Pons (tissue), 1 donor: ENCODE measurements around the gene FASTKD3.
A peak's percentile ranks its signal among the peaks of the same experiment; 100 is the strongest.

ENCODE experiments used
- DNase-seq: peaks from one replicate; pipeline ENCODE4 v3.0.0-alpha.2; 2016; ENCODE audit warnings: low spot score

The FASTKD3 gene

DNA sequence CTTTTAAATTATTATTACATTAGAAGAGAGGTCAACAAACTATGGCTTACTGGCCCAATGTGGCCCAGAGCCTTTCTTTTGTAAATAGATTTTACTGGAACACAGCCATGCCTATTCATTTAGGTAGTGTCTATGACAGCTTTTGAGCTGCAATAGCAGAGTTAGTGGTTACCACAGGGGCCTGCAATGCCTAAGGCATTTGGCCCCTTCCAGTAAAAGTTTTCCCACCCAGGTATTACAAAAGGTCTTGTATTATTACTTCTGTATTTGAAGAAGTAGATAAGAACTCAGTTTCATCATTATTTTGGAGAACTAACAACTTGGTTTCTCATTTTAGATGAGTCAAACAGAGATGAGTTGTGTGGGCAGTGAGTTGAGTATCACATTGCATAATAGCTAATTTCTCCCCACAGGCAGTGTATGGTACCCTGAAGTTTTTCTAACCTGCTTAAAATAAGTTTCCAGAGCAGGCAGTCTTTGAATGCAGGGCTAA lies 9.6 kb upstream of the FASTKD3 start:
- no peak for DNase-seq

DNA sequence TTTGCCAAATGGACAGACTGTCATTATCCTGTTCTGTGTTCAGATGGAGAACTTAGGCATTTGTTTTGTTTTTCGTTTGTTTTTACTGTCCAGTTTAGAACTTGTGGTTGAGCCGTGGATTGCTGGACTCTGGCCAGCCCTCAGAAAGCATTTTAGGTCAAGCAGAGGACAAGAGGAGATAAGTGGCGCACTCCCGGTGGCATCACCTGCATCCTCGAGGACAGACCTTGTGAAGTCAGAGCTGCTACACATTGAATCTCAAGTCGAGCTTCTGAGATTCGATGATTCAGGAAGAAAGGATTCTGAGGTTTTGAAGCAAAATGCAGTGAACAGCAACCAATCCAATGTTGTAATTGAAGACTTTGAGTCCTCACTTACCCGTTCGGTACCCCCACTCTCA lies 9.0 kb upstream of the FASTKD3 start:
- no peak for DNase-seq

DNA sequence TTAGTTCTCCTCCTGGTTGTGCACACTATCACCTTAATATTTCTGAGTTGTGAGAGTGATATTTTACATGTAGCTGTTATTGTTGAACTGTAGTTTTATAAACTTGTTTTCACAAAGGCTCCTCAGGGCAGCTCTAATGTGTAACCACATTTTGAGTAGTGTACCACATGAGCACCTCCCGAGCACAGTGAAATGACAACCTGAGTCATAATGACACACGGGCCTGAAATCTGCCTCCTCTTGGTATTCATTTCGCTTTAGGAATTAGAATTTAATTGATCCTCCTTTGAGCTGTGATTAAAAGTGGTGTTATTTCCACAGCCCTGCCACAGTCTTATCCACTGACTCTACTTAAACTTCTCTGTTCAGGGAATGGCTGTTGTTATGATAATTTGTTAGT lies 8.0 kb upstream of the FASTKD3 start:
- no peak for DNase-seq

DNA sequence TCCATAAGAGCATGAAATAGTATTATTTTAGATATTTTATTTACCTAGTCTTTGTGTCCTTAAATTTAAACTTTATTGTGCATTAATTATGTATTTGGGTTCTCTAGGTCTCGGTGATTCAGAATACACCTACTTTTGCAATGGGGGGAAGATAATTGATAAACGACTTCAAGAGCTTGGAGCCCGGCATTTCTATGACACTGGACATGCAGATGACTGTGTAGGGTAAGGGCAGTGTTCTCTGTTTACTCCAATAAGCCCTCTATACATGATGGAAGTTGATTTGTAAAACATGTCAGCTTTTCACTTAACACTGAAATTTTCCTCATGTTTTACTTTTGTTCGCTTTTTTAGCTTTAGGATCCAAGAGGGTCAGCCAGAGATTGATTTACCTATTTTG lies 6.3 kb upstream of the FASTKD3 start:
- DNase-seq = no peak

DNA sequence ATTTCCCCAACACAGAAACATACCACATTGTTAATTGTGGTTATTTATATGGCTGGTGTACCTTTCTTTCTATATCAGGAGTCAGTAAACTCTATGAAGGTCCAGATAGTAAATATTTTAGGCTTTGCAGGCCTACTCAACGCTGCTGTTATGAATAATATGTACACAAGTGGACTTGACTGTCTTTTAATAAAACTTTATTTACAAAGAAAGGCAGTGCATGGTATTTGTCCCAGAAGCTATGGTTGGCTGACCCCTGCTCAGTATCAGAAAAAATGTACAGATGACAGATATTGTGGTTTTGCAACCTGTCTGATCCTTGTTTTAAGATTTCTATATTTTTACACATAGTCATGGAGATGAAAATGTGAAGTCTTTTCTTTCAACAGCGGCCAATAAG lies 5.8 kb upstream of the FASTKD3 start:
- no peak for DNase-seq

DNA sequence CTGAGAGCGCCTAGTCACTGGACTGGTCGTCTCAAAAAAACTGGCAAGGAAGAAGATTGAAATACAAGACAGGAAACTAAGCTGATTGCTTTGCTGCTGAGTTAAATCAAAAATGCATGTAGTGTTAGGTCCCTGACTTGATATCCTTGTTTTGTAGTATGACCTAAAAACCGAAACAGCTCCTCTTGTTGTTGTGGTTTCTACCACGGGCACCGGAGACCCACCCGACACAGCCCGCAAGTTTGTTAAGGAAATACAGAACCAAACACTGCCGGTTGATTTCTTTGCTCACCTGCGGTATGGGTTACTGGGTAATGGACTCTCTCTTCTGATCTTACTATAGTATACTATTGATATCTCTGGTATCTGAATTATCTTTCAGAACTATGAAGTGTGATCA lies 4.4 kb upstream of the FASTKD3 start:
- DNase-seq = no peak

DNA sequence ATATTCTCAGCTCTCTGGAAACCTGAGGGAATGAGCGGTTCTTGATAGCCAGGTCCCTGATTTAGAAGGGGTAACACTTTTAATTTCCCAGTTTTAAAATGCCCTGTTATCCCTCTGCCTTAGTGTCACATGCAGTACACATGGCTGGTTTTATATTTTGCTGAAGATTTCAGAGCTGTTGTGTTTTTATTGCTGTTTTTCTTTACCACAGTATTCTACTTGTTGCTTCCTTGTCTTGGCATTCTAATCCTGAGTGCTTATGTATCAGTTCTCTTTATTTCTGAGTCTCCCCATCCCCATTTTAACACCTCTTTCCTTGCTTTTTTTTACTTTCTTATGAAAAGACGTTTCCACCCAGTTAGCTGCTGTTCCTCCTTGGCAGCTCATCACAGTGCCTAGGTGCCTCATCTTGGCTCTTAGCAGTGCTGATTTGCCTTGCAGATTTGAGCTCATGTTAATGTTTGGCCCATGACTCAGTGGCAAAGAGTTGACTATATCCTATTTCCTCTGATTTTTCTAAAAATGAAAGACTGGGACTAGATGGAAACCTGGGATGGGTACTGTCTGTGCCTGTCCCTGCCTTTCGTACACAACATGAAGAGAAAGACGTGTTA lies 3.8 kb upstream of the FASTKD3 start:
- DNase-seq = no peak

DNA sequence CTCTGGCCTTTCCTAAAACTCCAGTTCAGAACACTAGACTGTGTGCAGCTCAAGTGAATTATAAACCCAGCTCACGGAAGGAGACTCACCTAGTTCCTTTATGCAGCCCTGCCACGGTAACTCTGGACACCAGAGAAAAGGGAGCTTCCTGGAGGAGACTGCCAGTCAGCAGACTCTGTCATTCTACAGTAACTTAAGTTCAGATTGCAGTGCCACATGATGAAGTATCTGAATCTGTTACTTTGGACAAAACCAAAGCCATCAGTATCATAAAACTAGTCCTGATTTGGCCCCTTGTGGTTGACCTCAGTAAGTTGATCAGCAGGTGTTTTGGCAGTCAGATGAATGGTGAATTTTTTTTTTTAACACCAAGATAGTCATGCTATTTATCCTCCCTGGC lies 2.8 kb upstream of the FASTKD3 start:
- no peak for DNase-seq

DNA sequence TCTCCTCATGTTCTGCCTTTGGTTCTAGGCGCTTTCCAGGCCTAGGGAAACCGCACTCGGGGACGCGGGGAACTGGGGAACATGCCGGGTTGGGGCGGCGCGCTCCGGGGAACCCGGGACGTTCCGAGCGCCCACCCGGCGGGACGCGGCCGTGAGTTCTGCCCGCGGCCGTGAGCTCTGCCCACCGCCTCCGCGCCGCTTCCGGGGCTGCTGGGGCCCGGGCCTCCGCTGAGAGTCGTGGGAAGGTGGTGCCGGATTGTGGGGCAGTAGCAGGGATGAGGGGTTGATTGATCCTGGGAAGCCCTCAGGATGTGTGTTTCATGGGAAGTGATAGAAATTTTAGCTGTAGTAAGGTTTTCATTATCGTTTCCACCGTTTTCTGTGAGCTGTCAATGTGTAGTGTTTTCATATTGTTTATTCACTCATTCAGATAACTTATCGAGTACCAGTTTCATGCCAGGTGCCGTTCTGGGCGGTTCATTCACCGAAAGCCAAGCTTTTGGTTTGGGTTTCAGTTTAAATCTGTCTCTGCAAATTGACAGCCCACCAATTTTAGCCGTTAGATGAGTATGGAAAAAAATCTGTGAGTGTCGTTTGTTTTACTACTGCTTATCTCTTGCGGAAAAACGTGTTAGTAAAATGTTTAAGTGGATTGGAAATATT lies 774 bp upstream of the FASTKD3 start:
- DNase-seq = no peak

DNA sequence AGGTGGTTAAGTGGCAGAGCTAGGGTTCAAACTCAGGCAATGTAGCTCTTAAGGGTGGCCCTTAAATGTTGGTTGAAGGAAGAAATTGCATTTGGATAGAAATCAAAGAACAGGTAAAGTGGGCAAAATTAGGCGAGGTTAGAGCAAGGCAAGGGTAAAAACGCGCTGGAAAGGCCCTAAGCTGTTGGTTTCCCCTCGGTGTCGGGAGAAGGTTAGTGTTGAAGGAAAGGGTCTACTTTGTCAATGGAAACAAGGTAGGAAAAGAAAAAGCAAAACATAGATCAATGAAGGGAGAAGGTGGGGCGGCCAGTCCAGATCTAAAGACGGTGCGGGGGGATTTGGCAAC lies 431 bp downstream of the FASTKD3 start:
- DNase-seq = no peak

DNA sequence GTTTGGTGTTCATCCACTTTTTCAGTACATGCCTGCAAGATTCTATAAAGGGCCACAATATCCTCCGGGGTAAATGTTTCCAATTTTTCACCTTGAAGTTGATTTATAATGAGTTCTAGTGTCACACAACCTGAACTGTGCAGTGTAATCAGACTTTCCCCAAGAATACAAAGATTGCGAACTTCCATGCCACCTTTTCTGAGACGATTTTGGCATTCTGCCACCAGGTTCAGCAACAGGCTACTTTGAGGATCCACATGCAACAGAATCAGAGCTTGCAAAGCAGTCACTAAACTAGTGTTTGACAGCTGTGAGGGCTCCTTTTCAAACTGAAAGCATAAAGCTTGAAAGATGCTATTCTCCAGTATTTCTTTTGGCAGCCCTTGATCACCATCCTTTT lies 1.6 kb downstream of the FASTKD3 start:
- no peak for DNase-seq

DNA sequence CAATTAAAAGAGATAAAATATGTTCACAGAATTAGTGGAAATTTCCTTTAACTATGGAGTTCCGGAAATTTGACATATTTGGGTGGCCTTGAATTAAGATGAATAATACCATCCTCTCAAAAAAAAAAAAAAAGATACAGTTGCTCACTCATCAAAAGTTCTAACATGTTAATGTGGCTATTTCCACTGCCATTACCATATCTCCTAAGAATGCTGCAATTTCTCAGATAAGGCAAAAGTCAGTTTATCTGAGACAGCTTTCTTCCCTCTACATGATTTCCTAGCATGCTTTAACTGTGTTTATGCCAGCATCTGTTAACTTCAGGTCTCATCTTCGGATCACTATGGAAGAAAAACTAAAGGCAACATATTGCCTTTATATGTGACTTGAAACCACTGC lies 2.6 kb downstream of the FASTKD3 start:
- DNase-seq = no peak

DNA sequence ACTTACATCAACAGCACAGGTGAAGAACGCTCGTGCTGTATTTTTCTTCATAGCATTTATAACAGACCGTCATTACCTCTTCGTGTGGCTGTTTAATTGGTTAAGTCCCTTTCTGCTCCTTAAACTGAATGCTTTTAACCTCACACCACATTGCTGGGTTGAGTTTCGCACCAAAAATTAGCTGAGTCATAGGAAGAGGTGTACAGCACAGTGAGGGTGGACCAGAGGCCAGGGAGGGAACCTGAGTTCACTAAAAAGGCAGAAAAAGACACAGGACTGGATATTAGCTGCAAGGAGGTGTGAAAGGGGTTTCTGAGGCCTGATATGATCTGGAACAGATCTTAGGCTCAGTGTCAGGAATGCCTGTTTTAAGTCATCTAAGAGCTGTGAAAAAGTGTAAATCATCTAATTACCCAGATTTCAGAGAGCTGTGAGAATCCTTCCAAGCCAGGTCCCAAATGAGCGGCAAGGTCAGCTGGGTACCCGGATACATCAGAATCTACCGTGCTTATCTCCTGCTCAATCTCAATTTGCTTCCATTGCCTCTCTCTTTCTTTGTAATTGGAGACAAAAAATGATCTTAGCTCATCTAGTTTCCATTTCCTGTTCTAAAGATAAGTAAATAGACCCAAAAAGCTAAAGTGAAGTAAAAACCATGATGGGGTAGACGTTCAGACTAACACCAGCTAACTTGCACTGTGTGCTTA lies 10.8 kb downstream of the FASTKD3 start:
- DNase-seq = no peak

DNA sequence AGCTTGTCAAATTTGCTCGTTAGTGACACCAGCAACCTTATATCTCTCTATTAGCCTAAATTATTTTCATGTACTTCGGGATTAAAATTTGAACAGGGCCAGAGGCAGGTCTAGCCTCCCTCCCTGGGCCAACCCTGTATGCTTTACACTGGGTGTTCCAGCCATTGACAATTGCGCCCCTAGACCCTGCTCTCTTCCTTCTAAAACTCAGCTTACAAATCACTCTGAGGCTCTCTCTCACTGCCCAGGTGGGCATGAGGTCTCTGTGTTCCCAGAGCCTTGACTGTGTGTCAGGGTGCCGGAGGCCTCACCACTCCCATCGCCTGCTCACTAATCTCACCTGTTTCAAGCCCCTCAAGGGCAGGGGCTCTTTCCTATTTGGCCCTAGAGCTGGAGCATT lies 11.5 kb downstream of the FASTKD3 start:
- no peak for DNase-seq

DNA sequence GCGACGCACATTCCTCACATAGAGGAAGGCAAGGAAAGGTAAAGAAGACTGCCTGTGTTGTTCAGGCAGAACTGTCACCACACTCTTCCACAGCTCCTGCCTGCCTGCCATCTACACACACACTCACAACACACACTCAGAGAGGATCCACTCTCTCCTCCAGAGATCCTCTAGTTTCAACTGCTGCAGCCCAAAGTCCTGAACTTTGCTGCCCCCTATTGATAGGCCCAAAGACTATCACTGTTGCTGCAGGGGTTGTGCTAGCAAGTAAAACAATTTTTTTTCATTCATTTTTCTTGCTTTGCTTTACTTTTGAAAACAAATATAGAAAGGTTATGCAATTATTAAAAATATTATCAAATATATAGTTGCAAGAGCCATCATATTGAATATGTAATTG lies 12.0 kb downstream of the FASTKD3 start:
- DNase-seq = peak; percentile 73

DNA sequence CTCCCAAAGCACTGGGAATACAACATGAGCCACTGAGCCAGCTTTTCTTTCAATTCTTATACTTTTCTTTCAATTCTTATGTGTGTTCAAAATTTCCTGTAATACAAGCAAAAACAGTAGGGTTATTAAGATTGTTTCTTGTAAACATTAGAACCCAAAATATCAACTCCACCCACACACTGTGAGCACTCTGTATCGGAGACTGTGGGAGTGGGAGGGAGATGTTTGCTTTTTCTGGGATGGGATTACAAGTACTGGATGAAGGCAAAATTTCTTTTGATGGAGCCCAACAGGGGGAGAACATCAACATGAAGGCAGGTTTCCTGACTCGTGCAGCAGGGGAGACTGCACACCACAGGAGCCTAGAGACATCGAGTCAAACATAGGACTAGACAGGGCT lies 13.2 kb downstream of the FASTKD3 start:
- no peak for DNase-seq

DNA sequence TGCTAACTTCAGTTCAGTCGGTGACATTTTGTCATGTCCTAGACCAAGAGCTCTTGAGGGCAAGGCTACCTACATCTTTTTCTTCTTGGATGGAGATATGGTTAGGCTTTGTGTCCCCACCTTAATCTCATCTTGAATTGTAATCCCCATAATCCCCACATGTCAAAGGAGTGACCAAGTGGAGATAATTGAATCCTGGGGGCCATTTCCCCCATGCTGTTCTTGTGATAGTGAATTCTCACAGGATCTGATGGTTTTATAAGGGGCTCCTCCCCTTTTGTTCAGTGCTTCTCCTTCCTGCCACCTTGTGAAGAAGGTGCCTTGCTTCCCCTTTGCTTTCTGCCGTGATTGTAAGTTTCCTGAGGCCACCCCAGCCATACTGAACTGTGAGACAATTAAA lies 15.8 kb downstream of the FASTKD3 start:
- no peak for DNase-seq

DNA sequence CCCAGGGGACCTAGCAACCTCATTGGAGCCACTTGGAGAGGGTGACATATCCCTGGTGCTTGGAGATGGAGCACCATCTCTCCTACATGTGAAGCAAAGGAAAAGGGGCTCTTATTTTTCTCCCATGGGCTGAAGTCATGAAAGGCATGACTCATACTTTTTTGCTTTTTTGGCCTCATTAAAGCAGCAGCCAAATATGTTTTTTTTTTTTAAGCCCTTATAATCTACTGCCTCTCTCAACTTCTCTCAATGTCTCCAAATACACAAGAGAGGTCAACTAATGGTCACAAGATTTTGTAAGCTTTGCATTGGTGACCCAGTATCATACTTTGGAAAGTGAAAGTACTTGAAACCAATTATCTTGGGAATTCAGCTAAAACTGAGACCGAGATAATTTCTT lies 16.3 kb downstream of the FASTKD3 start:
- DNase-seq = no peak

DNA sequence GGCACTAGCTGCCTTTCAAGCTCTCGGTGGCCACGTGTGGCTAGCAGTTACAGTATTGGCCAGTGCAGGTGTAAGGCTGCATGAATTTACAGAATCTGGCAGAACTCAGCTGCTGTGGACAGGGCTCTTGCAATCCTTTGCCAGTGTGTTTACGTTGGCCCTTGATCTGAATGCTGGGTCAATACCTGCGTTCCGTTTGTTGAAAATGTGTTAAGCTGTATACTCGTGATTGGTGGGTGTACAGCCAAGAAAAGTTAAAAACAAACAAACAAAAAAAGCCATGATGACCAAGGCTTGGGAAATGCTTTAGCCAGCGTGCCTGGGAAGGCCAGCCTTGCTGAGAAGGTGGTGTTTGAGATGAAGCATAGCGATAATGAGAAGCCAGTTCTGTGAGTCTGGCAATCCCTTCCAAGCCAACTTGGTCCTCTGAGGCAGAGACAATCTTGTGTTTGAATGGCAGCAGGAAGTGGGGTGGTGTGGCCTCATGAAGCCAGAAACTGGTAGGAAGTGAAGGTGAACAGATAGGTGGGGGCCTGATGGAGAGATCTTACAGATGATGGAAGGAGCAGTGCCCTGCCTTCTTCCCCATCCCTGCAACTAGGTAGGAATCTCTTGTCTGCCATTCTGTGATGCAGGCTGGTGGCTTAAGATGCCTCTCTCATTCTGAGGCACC lies 17.1 kb downstream of the FASTKD3 start:
- no peak for DNase-seq

DNA sequence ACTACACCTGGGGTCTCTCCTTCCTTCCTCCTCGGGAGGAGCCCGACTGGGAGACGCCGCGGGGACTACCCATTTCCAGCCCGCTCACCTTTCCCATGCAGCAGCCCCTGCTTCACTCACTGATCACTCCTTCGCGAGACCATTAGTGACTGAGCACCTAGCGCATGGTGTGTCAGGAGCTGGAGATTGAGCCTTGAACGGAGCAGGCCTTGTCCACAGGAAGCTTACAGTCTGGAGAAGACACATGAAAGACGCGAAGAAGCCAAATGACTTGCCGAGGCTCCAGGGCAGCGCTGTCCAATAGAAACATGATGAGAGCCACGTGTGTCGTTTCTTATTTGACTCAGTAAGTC lies 17.6 kb downstream of the FASTKD3 start:
- DNase-seq = no peak

DNA sequence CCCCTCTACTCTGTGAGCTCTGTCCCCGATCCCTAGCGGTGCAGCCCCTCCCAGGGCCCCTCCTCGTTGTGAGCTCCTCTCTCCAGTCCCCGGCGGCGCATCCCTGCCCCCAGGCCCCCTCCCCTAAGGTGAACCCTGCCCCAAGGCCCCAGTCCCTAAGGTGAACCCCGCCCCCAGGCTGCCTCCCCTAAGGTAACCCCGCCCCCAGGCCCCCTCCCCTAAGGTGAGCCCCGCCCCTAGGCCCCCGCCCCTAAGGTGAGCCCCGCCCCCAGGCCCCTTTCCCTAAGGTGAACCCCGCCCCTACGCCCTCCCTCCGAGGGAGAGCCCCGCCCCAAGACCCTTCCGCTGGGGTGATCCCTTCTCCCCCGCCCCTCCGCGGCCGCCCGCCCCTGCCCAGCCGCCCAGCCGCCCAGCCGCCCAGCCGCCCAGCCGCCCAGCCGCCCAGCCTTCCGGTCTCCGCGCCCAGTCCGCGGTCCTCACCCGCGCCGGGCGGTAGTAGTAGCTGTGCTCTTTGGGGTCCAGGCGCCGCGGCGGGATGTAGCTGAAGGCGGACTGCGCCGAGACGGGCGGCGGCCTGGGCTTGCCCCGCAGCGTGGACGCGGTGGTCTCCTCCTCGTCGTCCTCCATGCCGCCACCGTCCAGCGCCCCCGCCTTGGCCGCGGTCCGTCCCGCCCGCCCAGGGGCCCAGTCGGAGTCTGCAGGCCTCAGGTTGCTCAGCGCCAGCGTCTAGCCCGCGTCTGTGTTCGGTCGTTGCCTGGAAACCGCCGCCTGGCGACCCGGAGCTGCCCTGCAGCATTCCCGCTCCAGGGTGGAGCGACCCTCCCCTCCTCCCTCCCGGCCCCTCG lies 18.2 kb downstream of the FASTKD3 start, which contains the start of gene CFAP90:
Gene CFAP90, minus strand, starts transcription at position 739 of the 845 bp plus-strand sequence. Its CDS starts 112 bp downstream, at position 627.
- DNase-seq = no peak
